Stimulated activated CD8-positive, alpha-beta memory T cell treated with anti-CD3 and anti-CD28 coated beads, Interleukin-7, amount 100 ng/mL, for 1 hour (primary cell): ENCODE measurements around the gene ARHGAP15.

ENCODE experiments used
- DNase-seq, 2 donors: peaks; one replicate each; pipeline ENCODE4 v3.0.0-alpha.2; 2020; ENCODE audit warnings: low read depth in 2 of 2

Gene ARHGAP15

DNA sequence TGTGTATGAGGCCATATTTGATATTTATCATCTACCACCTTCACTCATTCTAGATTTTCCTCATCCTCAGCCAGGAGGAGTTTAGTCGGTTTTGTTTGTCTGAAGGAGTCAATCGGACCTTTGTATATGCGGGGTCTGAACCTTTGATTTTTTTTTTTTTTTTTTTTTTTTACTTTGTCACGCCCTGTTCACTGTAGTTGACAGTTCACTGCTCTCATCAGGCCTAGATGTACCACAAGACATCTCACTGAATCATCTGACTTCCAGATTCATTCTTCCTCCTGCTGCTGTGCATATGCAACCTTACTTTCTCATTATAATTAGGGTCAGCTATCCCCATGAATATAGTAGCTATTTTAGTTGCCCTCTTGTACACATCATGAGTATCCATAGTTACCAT is 133.2 kb downstream of the ARHGAP15 start:
- DNase-seq: no peak

- DNase-seq: no peak
These were observed 133.9 kb downstream of the ARHGAP15 start for GRCh38 chr2:143263066-143263625.

- no peak for DNase-seq
These were observed 135.6 kb downstream of the ARHGAP15 start for GRCh38 chr2:143264851-143265250.

GRCh38 chr2:143279672-143280071 is 150.5 kb downstream of the ARHGAP15 start:
- DNase-seq: no peak

GRCh38 chr2:143280097-143280757 is 151.0 kb downstream of the ARHGAP15 start:
- DNase-seq: no peak

DNA sequence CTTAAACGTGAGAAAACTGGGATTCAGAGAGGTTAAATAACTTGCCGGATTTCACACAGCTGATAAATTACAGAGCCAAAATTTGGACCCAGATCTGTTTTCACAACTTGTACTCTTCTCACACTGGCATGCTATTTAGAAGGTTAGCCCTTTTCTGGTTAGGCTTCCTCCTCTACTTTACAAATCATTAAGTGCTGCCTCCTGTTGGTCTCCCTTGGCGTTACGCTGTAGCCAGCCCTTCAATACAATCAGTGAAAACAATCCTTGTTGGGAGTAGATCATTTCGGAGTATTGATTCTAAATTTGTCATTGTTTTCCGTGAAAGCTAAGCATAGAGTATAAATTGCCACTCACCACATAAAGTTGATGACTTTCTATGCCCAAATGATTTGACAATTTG is 153.5 kb downstream of the ARHGAP15 start:
- DNase-seq: no peak

- DNase-seq: no peak
These were observed 155.0 kb downstream of the ARHGAP15 start for GRCh38 chr2:143284087-143284675.

DNA sequence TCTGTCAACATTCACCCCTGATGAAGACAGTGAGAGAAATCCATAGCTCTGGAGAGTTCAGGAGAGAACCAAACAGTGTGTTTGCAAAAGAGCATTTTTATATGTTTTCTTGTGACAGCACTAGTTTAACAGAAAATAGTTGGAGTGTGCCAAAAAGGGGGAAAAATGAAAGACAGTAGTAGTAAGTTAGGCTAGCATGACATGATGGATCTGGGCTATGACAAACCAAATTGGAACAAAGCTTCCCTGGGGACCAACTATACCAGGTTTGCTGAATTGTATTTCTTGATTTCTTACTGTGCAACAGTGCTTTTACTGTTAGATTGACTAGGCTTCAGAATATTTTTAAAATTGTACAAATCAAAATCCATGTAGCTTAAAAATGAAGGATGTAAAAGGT is 159.8 kb downstream of the ARHGAP15 start:
- DNase-seq: no peak

- DNase-seq: no peak
These were observed 161.0 kb downstream of the ARHGAP15 start for GRCh38 chr2:143290221-143290620.

GRCh38 chr2:143294068-143294467 is 164.8 kb downstream of the ARHGAP15 start:
- no peak for DNase-seq

- no peak for DNase-seq
These were observed 166.9 kb downstream of the ARHGAP15 start for GRCh38 chr2:143296089-143296488.

DNA sequence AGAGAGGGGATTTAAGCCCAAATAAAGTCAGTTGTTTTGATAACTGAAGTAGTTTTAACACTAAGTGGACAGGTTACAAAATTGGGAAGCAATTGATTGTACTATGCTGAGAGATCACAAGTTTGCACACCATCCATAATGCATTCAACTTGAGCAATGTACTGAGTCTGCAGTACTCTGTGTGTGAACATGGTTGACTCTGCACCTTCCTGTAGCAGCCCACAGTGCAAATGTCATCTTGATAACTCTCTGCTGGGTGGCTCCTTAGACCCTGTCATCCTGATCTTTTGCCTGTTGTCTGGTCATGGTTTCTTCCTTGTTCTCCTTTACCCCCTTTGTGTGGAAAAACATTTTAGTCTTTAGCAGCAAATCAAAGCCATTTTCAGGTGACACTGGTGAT is 168.0 kb downstream of the ARHGAP15 start:
- DNase-seq: no peak

- DNase-seq: no peak
These were observed 171.3 kb downstream of the ARHGAP15 start for GRCh38 chr2:143300536-143300935.

DNA sequence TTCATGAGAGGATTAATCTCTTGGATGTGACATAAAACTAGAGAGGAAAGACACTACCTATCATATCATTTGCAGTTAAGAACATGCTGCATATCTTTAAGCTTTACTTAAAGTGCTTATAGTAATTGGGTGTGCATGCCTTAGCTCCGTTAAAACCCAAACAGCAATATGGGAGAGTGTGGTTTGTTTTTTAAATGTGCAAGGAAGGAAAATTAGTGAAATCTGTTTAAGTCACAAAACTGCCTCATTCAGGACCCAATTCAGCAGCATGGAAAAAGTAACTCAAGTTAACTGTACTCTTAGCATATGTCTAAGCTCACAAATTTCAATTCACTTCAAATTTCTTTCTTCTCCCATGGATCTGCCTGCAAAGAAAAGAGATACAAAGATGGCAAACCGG is 182.2 kb downstream of the ARHGAP15 start:
- no peak for DNase-seq

DNA sequence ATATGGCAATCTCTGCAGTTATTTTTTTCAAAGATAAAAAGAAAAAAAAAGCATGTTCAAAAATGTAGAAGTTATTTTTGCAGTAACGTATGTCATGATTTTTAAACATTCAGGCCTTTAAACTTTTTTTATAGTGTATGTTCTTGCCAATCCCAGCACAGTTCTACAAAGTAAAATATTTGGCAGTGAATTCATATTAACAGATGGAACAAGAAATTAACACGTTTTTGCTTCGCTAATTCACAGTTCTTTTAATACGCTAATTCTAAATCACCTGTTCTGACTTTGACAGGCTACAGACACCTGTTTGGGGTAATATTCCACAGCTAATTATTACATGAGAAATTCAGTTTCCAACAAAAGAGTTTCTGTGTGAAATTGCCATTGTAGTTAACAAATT is 183.2 kb downstream of the ARHGAP15 start:
- no peak for DNase-seq

- DNase-seq: no peak
These were observed 184.6 kb downstream of the ARHGAP15 start for GRCh38 chr2:143313861-143314260.

DNA sequence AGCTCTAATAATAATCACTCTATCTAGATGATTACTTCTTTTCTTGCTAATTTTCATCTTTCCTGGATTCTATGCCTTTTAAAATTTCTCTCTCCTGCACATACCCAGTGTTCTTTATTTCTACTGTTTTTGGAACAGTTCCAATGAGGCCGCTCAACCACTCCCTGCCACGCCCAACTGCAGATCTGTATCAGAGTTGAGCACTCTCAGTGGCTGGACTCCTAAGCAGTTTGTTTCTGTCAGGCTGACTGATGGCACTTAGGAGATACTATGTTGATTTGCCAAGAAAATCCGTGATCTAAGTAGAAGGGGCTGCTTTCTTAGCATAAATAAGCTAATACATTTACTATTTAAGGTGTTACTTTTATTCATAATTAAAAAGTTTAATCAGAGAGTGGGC is 192.8 kb downstream of the ARHGAP15 start:
- DNase-seq: no peak

GRCh38 chr2:143329288-143329687 is 200.1 kb downstream of the ARHGAP15 start:
- no peak for DNase-seq

- no peak for DNase-seq
These were observed 204.1 kb downstream of the ARHGAP15 start for GRCh38 chr2:143333168-143333791.

GRCh38 chr2:143333847-143334246 is 204.6 kb downstream of the ARHGAP15 start:
- no peak for DNase-seq

- no peak for DNase-seq
These were observed 205.6 kb downstream of the ARHGAP15 start for GRCh38 chr2:143334837-143335236.

GRCh38 chr2:143336719-143337210 is 207.5 kb downstream of the ARHGAP15 start:
- no peak for DNase-seq

GRCh38 chr2:143341478-143341877 is 212.3 kb downstream of the ARHGAP15 start:
- DNase-seq: no peak
